ENCODE results near the gene AGBL4.

AGBL4 gene

GRCh38 chr1:49171941-49172593 lies 851.7 kb downstream of the AGBL4 start:
- DNase-seq: no peak

- DNase-seq: no peak
These were observed 857.7 kb downstream of the AGBL4 start for GRCh38 chr1:49166031-49166430.

DNA sequence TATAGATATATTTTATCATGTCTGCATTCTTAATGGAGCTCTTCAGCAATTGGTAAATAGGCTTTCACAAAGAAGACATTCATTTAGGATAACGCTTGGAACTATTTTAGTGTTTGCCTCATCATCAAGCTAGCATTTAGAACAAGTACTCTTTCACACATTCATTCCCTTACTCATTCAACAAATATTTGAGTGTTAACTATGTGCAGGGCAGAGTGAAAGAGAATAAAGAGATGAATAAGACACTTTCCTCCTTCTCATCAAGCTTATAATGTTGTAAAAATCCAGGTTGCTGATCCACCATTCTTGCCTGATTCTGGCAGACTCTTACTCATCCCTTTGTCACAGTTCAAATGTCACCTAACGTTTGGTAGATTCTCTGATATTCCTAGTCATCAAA lies 860.7 kb downstream of the AGBL4 start:
- DNase-seq: no peak

DNA sequence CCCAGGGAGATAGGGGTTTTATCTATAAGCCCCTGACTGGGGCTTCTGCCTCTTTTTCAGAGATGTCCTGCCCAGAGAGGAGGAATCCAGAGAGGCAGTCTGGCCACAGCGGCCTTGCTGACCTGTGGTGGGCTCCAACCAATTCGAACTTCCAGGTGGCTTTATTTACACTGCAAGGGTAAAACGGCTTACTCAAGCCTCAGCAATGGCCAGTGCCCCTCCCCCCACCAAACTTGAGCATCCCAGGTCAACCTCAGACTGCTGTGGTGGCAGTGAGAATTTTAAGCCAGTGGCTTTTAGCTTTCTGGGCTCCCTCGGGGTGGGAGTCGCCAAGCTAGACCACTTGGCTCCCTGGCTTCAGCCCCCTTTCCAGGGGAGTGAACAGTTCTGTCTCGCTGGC lies 863.1 kb downstream of the AGBL4 start:
- no peak for DNase-seq

- DNase-seq: no peak
These were observed 887.0 kb downstream of the AGBL4 start for GRCh38 chr1:49136738-49137251.

GRCh38 chr1:49125746-49126145 lies 898.0 kb downstream of the AGBL4 start:
- no peak for DNase-seq

GRCh38 chr1:49111931-49112330 lies 911.8 kb downstream of the AGBL4 start:
- DNase-seq: no peak

DNA sequence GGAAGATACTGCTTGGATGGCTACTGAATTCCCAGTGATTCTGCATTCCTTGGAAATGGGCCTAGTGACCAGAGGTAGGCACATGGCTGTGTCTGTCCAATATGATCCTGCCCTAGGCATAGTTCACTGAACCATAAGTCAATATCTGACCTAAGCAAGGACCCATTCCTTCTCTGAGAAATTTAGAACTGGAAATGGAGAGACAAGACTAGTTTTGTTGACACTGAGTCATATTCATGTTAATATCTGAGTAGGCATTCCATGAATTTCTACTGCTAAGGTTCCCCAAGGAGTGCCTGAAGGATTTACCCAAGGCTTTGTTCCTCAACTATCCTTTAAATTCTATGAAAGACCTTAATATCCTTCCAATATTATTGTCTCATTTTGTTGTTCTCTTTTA lies 917.3 kb downstream of the AGBL4 start:
- no peak for DNase-seq

DNA sequence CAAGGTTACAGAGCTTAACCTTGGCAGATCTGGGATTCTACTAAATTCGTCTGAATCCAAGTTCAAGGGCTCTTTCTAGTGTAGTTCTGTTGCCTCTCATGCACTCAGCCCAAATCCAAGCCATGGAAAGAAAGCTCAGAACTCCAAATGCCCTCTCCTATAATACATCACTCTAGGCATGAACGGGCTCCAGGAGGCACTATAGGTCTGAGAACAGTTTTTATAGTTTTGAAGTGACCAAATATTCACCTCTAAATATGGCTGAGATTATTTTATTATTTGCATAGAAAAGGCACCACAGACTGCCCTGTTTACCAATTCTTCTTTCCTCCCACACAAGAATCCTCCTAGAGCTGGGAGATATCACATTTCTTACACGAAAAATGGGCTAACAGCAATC lies 919.2 kb downstream of the AGBL4 start:
- peak; percentile 3 for DNase-seq

DNA sequence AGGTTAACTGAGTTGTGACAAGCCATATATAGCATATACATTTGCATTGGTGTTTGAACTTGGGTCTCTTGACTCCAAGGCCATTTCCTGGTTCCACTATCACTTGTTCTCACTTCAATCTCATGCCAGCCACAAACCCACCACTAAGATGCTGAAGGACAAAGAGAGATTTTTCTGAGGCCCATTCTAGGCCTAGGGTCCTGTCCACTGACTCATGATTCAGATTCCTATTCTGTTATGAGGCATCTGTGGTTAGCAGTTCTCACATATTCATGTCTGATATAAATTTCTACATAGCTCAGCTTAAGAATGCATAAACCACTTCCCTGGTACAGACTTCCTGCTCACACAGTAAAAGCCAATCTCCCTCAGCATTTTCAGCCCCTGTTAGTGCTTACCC lies 921.0 kb downstream of the AGBL4 start:
- peak; percentile 8 for DNase-seq

GRCh38 chr1:49098866-49099265 lies 924.9 kb downstream of the AGBL4 start:
- DNase-seq: no peak

GRCh38 chr1:49086327-49086726 lies 937.4 kb downstream of the AGBL4 start:
- no peak for DNase-seq

- DNase-seq: no peak
These were observed 938.7 kb downstream of the AGBL4 start for GRCh38 chr1:49085079-49085478.

- DNase-seq: no peak
These were observed 963.0 kb downstream of the AGBL4 start for GRCh38 chr1:49060766-49061165.

GRCh38 chr1:49059087-49059486 lies 964.7 kb downstream of the AGBL4 start:
- DNase-seq: no peak

- DNase-seq: no peak
These were observed 971.7 kb downstream of the AGBL4 start for GRCh38 chr1:49052102-49052501.

GRCh38 chr1:49051647-49052046 lies 972.1 kb downstream of the AGBL4 start:
- DNase-seq: no peak

DNA sequence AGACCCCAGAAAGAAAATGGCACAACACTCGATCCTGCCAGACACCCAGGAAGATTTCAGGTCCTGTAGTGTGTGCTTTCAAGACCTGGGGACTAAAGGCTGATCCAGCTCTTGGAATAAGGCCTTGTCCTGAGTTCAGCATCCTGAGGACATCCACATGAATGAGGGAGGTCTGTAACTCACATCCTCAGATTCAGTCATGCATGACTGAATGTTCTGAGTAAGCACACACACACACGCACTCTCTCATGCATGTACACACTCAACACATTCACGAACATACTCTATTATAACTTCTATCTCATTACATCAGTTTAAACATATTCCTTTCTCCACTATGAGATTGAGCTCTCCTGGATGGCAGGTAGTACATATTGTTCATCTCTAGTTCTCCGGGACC lies 973.7 kb downstream of the AGBL4 start:
- no peak for DNase-seq

GRCh38 chr1:49048188-49048587 lies 975.6 kb downstream of the AGBL4 start:
- no peak for DNase-seq

DNA sequence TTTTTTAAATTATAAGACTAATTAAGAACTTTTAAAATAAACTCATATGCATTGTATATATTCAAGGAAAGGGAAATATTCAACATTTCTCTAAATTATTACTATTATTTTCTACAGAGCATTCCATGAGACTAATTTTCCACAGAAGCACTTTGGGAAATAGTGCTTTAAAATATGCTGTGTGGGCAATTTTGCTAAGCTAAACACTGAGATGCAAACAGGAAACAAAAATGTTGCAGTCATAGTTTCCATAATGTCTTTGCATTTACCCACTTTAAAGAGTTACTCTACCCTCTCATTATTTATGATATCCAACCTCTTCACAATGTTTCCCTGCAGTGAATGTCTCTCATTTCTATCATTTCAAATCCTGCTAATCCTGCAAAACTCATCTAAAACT lies 977.4 kb downstream of the AGBL4 start:
- DNase-seq: no peak

DNA sequence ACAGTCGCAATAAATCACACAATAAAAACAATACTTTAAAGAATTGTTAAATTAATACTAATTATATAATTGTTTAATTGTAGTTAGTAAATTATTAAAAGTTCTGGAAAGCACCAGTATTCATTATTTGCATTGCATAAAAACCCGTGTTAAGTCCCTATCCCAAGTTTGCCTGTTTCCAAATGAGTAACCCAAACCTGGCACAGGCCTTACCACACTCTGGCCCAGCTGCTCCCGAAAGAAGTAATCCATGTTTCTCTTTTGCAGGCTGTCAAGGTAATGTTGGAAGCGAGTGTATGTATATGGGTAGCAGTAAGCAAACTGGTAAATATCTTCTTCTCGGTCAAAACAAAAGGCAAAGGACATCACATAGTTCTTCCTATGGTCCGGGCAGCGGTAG lies 978.4 kb downstream of the AGBL4 start:
- no peak for DNase-seq

GRCh38 chr1:49036700-49037099 lies 987.1 kb downstream of the AGBL4 start:
- peak; percentile 18 for DNase-seq

- no peak for DNase-seq
These were observed 995.4 kb downstream of the AGBL4 start for GRCh38 chr1:49028396-49028795.

DNA sequence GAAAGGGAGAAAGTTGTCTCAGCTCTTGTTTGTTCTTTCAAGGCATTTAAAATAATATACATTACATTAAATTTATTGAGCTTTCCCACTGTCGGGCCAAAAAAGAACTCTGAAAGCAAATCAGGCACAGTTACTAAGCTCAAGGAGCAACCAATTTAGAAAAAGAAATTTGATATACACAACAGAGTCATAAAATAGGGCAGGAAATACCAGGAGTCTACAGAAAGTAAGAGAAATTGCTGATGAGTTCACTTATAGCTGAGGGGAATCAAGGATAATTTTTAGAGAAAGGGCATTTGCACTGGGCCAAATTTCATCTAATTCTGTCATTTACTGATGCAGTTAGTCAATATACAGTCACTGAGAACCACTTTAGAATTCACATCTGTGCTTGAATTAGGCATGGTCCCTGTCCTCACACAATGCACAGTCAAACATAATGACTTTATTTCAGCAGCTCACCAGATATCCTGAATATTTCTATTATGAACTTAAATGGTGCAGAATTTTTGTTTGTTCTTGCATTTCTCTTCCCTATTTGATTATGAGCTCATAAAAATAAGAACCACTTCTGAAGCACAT lies 997.4 kb downstream of the AGBL4 start:
- no peak for DNase-seq
